ENCODE data around the gene PLCG1. TPM values are rescaled to one million over a fixed set of nuclear protein-coding genes. Genes with fewer than 3 reads are reported as not detected.
"Not testable (repeated sequence)": the region's sequence is repeated elsewhere in the genome, so short reads cannot be mapped to it uniquely, and the experiment has no call there.

Gene PLCG1
- polyA plus RNA-seq, 1 donor from 2014 or later = 164 TPM

DNA sequence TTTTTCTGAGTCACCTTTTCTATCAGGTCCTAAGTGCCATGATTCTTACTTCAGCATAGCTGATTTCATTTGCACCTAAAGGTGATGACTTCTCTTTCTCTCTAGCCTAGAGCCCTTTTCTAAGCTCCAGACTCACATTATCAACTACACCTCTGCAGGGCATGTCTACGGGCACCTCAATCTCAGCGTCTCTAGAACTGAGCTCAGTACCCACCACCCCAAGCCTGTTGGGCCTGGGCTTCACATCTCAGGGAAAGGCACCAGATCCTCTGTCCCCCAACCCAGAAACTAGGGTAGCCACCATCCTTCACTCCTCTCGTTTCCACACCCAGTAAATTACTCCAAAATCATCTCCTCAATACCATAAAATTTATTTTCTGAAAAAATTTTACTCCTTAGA is 10.6 kb upstream of the PLCG1 start:
- no peaks in the 10 kb centered on the region for H3K9me3 ChIP-seq (ENCODE audit: low read length)
- no peak overlapping the region for H3K4me2 ChIP-seq (ENCODE audit: low read length)
- H3F3A ChIP-seq (ENCODE audit: insufficient read depth, low read length, poor library complexity, severe bottlenecking) = no peaks in the 10 kb centered on the region
- H2AFZ ChIP-seq (ENCODE audit: low read depth, low read length) = no peak overlapping the region
- H3K79me2 ChIP-seq (replicated peaks; ENCODE audit: insufficient read depth, low read length) = no peaks in the 10 kb centered on the region
- no peaks in the 10 kb centered on the region for H4K20me1 ChIP-seq (ENCODE audit: insufficient read depth)
- no peaks in the 10 kb centered on the region for H3K9me2 ChIP-seq (ENCODE audit: insufficient read depth, low read length)
- peaks cover 18% of the 10 kb centered on the region for H3K36me3 ChIP-seq (ENCODE audit: insufficient read depth, low read length)
- H3K4me3 ChIP-seq (ENCODE audit: low read length) = no peak overlapping the region
- TF ChIP-seq SMC3 (conservative IDR thresholded peaks at IDR 0.05; ENCODE audit: poor library complexity) = no peak
- no peak for TF ChIP-seq RAD21 (conservative IDR thresholded peaks at IDR 0.05)
- TF ChIP-seq, protein P1, sequence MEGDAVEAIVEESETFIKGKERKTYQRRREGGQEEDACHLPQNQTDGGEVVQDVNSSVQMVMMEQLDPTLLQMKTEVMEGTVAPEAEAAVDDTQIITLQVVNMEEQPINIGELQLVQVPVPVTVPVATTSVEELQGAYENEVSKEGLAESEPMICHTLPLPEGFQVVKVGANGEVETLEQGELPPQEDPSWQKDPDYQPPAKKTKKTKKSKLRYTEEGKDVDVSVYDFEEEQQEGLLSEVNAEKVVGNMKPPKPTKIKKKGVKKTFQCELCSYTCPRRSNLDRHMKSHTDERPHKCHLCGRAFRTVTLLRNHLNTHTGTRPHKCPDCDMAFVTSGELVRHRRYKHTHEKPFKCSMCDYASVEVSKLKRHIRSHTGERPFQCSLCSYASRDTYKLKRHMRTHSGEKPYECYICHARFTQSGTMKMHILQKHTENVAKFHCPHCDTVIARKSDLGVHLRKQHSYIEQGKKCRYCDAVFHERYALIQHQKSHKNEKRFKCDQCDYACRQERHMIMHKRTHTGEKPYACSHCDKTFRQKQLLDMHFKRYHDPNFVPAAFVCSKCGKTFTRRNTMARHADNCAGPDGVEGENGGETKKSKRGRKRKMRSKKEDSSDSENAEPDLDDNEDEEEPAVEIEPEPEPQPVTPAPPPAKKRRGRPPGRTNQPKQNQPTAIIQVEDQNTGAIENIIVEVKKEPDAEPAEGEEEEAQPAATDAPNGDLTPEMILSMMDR (IDR thresholded peaks at IDR 0.05; ENCODE audit: poor library complexity, severe bottlenecking) = no peak
- TF ChIP-seq, protein P2, sequence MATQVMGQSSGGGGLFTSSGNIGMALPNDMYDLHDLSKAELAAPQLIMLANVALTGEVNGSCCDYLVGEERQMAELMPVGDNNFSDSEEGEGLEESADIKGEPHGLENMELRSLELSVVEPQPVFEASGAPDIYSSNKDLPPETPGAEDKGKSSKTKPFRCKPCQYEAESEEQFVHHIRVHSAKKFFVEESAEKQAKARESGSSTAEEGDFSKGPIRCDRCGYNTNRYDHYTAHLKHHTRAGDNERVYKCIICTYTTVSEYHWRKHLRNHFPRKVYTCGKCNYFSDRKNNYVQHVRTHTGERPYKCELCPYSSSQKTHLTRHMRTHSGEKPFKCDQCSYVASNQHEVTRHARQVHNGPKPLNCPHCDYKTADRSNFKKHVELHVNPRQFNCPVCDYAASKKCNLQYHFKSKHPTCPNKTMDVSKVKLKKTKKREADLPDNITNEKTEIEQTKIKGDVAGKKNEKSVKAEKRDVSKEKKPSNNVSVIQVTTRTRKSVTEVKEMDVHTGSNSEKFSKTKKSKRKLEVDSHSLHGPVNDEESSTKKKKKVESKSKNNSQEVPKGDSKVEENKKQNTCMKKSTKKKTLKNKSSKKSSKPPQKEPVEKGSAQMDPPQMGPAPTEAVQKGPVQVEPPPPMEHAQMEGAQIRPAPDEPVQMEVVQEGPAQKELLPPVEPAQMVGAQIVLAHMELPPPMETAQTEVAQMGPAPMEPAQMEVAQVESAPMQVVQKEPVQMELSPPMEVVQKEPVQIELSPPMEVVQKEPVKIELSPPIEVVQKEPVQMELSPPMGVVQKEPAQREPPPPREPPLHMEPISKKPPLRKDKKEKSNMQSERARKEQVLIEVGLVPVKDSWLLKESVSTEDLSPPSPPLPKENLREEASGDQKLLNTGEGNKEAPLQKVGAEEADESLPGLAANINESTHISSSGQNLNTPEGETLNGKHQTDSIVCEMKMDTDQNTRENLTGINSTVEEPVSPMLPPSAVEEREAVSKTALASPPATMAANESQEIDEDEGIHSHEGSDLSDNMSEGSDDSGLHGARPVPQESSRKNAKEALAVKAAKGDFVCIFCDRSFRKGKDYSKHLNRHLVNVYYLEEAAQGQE (IDR thresholded peaks at IDR 0.05; ENCODE audit: borderline replicate concordance) = no peak
- no peak for TF ChIP-seq EP300 (conservative IDR thresholded peaks at IDR 0.05; ENCODE audit: poor library complexity, severe bottlenecking)
- TF ChIP-seq MXI1 (conservative IDR thresholded peaks at IDR 0.05; ENCODE audit: poor library complexity, severe bottlenecking) = no peak
- TF ChIP-seq TAF1 (IDR thresholded peaks at IDR 0.05; ENCODE audit: low read depth) = no peak
- no peak for TF ChIP-seq POLR2AphosphoS5 (IDR thresholded peaks at IDR 0.05)
- TF ChIP-seq EZH2 (IDR thresholded peaks at IDR 0.05; ENCODE audit: borderline replicate concordance, insufficient read depth, low read length, poor library complexity, severe bottlenecking) = no peak
- H3K27me3 ChIP-seq (ENCODE audit: insufficient read depth, low read depth, low read length) = no peaks in the 10 kb centered on the region
- H3K27ac ChIP-seq (ENCODE audit: low read length) = no peak overlapping the region
- no peak overlapping the region for H3K9ac ChIP-seq (ENCODE audit: low read length)

DNA sequence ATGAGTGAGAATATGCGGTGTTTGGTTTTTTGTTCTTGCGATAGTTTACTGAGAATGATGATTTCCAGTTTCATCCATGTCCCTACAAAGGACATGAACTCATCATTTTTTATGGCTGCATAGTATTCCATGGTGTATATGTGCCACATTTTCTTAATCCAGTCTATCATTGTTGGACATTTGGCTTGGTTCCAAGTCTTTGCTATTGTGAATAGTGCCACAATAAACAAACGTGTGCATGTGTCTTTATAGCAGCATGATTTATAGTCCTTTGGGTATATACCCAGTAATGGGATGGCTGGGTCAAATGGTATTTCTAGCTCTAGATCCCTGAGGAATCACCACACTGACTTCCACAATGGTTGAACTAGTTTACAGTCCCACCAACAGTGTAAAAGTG is 9.0 kb upstream of the PLCG1 start:
- H2AFZ ChIP-seq (ENCODE audit: low read depth, low read length); H3K36me3 ChIP-seq (ENCODE audit: insufficient read depth, low read length); H4K20me1 ChIP-seq (ENCODE audit: insufficient read depth); H3F3A ChIP-seq (ENCODE audit: insufficient read depth, low read length, poor library complexity, severe bottlenecking); H3K9ac ChIP-seq (ENCODE audit: low read length); H3K4me2 ChIP-seq (ENCODE audit: low read length); H3K79me2 ChIP-seq (replicated peaks; ENCODE audit: insufficient read depth, low read length); H3K27ac ChIP-seq (ENCODE audit: low read length); H3K27me3 ChIP-seq (ENCODE audit: insufficient read depth, low read depth, low read length); H3K4me3 ChIP-seq (ENCODE audit: low read length); H3K9me2 ChIP-seq (ENCODE audit: insufficient read depth, low read length); H3K9me3 ChIP-seq (ENCODE audit: low read length): not testable (repeated sequence)

Data from neural cell (in vitro differentiated cells).